H1 (cell line): Measurements from ENCODE around the gene RALA.

Experiments
- CEBPB ChIP-seq: IDR thresholded peaks from 2 replicates; pipeline ENCODE4 v1.6.1; 2012; ENCODE audit warnings: low read depth, low read length
- CHD2 ChIP-seq: IDR thresholded peaks from 2 replicates; pipeline ENCODE4 v1.6.1; 2012; ENCODE audit warnings: low read length, improper control_type of control experiment
- CREB1 ChIP-seq: IDR thresholded peaks from 2 replicates; pipeline ENCODE4 v1.6.1; 2012; ENCODE audit warnings: inconsistent platforms
- EP300 ChIP-seq, 2 experiments: IDR thresholded peaks; 1 replicate in 1 of 2; 2 replicates in 1 of 2; pipeline ENCODE4 v1.6.1; 2011 to 2012; ENCODE audit warnings: low read depth in 2 of 2, low read length in 2 of 2, mild to moderate bottlenecking in 2 of 2, borderline replicate concordance in 1 of 2, inconsistent platforms in 1 of 2, moderate library complexity in 1 of 2
- JUN ChIP-seq: IDR thresholded peaks from 2 replicates; pipeline ENCODE4 v1.6.1; 2011; ENCODE audit warnings: low read depth, mild to moderate bottlenecking, improper control_type of control experiment, low read length
- KDM1A ChIP-seq: fragments of 200-600, 300-600 bp; sonication (generic); IDR thresholded peaks from 2 replicates; pipeline ENCODE4 v1.7.1; 2016; ENCODE audit warnings: mild to moderate bottlenecking, low read length, borderline replicate concordance
- RAD21 ChIP-seq, 2 experiments: IDR thresholded peaks in 1 of 2; conservative IDR thresholded peaks in 1 of 2; 2 replicates each; pipeline ENCODE4 v1.6.1; 2011; ENCODE audit warnings: low read depth in 2 of 2, low read length in 2 of 2, improper control_type of control experiment in 1 of 2, inconsistent platforms in 1 of 2, mild to moderate bottlenecking in 1 of 2, moderate library complexity in 1 of 2
- SP2 ChIP-seq: IDR thresholded peaks from 2 replicates; pipeline ENCODE4 v1.6.1; 2012; ENCODE audit warnings: mild to moderate bottlenecking, low read length, inconsistent platforms
- YY1 ChIP-seq: IDR thresholded peaks from 2 replicates; pipeline ENCODE4 v1.6.1; 2011; ENCODE audit warnings: low read depth, mild to moderate bottlenecking, low read length
- TF ChIP-seq, protein P1 (sequence below), 3 experiments: IDR thresholded peaks; 1 replicate in 2 of 3; 2 replicates in 1 of 3; pipeline versions ENCODE4 v1.5.1 to v1.6.1; 2011; ENCODE audit warnings: low read length in 3 of 3, mild to moderate bottlenecking in 3 of 3, inconsistent platforms in 2 of 3, low read depth in 1 of 3, moderate library complexity in 1 of 3; ENCODE audit not compliant: insufficient read depth in 1 of 3; ENCODE audit errors: control extremely low read depth in 1 of 3
- TF ChIP-seq, protein P2 (sequence below): IDR thresholded peaks from 2 replicates; pipeline ENCODE4 v1.6.1; 2012; ENCODE audit warnings: low read length, inconsistent platforms

- no peak for TF ChIP-seq SP2
- TF ChIP-seq, protein P1, sequence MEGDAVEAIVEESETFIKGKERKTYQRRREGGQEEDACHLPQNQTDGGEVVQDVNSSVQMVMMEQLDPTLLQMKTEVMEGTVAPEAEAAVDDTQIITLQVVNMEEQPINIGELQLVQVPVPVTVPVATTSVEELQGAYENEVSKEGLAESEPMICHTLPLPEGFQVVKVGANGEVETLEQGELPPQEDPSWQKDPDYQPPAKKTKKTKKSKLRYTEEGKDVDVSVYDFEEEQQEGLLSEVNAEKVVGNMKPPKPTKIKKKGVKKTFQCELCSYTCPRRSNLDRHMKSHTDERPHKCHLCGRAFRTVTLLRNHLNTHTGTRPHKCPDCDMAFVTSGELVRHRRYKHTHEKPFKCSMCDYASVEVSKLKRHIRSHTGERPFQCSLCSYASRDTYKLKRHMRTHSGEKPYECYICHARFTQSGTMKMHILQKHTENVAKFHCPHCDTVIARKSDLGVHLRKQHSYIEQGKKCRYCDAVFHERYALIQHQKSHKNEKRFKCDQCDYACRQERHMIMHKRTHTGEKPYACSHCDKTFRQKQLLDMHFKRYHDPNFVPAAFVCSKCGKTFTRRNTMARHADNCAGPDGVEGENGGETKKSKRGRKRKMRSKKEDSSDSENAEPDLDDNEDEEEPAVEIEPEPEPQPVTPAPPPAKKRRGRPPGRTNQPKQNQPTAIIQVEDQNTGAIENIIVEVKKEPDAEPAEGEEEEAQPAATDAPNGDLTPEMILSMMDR (IDR thresholded peaks at IDR 0.05; ENCODE audit: control extremely low read depth in 1 of 3, insufficient read depth in 1 of 3, low read depth in 1 of 3, low read length in 3 of 3) = no peak
- no peak for TF ChIP-seq CEBPB
- no peak for TF ChIP-seq EP300 (IDR thresholded peaks at IDR 0.05; ENCODE audit: borderline replicate concordance in 1 of 2, low read depth in 2 of 2, low read length in 2 of 2)
- TF ChIP-seq RAD21 (IDR thresholded peaks at IDR 0.05 in 1 of 2, conservative IDR thresholded peaks at IDR 0.05 in 1 of 2; ENCODE audit: low read depth in 2 of 2, low read length in 2 of 2) = no peak
- no peak for TF ChIP-seq KDM1A
- TF ChIP-seq YY1 = no peak
- TF ChIP-seq, protein P2, sequence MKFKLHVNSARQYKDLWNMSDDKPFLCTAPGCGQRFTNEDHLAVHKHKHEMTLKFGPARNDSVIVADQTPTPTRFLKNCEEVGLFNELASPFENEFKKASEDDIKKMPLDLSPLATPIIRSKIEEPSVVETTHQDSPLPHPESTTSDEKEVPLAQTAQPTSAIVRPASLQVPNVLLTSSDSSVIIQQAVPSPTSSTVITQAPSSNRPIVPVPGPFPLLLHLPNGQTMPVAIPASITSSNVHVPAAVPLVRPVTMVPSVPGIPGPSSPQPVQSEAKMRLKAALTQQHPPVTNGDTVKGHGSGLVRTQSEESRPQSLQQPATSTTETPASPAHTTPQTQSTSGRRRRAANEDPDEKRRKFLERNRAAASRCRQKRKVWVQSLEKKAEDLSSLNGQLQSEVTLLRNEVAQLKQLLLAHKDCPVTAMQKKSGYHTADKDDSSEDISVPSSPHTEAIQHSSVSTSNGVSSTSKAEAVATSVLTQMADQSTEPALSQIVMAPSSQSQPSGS = no peak
- no peak for TF ChIP-seq CREB1
- no peak for TF ChIP-seq CHD2
- TF ChIP-seq JUN = no peak
These were observed 58.6 kb downstream of the RALA start for GRCh38 chr7:39681887-39682441.
